C4-2B (cell line): Measurements from ENCODE around the gene NUP205.

Source experiments
- ZFX ChIP-seq: fragments of 450-650 bp; IDR thresholded peaks from 2 replicates; pipeline ENCODE4 v1.6.1; 2017
- TF ChIP-seq, protein P1 (sequence below): fragments of 450-650 bp; conservative IDR thresholded peaks from 2 replicates; pipeline ENCODE4 v1.5.1; 2017; ENCODE audit warnings: mild to moderate bottlenecking

DNA sequence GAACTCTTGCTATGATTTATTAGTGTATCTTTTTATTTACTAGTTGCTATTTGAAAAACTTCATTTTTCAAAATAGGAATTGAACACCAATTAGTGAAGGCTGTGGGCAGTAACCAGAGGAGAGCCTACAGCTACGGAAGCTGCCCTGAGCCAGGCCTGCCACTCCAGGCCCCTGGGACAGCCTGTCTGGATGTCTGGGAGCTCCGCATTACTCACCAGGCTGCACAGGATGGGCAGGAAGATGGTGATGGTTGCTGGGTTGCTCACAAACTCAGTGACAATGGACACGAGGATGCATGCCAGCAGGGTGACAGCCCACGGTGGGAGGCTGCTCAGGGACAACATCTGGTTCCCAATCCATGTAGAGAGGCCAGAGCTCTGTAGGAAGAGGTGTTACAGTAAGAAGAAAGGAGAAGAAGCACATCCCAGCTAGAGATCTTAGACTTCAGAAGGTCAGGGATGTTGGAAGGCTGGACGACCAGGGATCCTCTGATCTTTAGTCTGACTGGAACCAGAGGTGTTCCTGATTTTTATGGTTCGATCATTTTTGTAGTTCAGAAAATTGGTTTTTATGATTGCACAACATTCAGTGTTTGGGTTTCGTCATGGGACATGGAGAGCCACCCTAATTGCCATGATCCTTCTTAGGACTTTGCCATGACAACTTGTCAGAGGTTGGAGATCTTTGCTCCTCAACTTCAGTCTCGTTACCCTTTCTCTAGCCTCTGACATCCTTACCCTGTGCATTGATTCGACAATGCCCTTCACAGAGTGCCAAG lies 127.8 kb downstream of the NUP205 start:
- TF ChIP-seq, protein P1, sequence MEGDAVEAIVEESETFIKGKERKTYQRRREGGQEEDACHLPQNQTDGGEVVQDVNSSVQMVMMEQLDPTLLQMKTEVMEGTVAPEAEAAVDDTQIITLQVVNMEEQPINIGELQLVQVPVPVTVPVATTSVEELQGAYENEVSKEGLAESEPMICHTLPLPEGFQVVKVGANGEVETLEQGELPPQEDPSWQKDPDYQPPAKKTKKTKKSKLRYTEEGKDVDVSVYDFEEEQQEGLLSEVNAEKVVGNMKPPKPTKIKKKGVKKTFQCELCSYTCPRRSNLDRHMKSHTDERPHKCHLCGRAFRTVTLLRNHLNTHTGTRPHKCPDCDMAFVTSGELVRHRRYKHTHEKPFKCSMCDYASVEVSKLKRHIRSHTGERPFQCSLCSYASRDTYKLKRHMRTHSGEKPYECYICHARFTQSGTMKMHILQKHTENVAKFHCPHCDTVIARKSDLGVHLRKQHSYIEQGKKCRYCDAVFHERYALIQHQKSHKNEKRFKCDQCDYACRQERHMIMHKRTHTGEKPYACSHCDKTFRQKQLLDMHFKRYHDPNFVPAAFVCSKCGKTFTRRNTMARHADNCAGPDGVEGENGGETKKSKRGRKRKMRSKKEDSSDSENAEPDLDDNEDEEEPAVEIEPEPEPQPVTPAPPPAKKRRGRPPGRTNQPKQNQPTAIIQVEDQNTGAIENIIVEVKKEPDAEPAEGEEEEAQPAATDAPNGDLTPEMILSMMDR, result no peak
- no peak for TF ChIP-seq ZFX
